Common myeloid progenitor, CD34-positive (primary cell): ENCODE measurements around the gene ZMYND8.
"Not testable (repeated sequence)": the region's sequence is repeated elsewhere in the genome, so short reads cannot be mapped to it uniquely, and the experiment has no call there.

Source experiments
- CTCF ChIA-PET: fragments of 350-600 bp; sonication (Branson Sonifier 250); formaldehyde crosslinking; loops from one replicate; lab custom pipeline; 2021; ENCODE audit warnings: antibody characterized with exemption; lab: Charles Lee
- POLR2A ChIA-PET: fragments of 350-600 bp; sonication (Branson Sonifier 250); formaldehyde crosslinking; loops from one replicate; lab custom pipeline; 2021; ENCODE audit warnings: antibody characterized with exemption; lab: Charles Lee
- DNase-seq, 3 donors: peaks; one replicate each; pipeline versions ENCODE4 v3.0.0 to v3.0.0-alpha.2; 2013
- H3K27ac ChIP-seq, 2 experiments: 1 replicate in 1 of 2; 2 replicates in 1 of 2; pipeline ENCODE4 v1.7.0; 2013; ENCODE audit warnings: inconsistent platforms in 2 of 2, low read length in 2 of 2, mild to moderate bottlenecking in 2 of 2, low read depth in 1 of 2, moderate library complexity in 1 of 2; ENCODE audit not compliant: severe bottlenecking in 2 of 2, insufficient read depth in 1 of 2, poor library complexity in 1 of 2
- H3K27me3 ChIP-seq, 5 experiments: replicated peaks in 2 of 5; 1 replicate in 3 of 5; 2 replicates in 2 of 5; pipeline versions ENCODE4 v1.6.1 to v1.7.0; 2013; ENCODE audit warnings: low read length in 4 of 5, mild to moderate bottlenecking in 2 of 5, moderate library complexity in 2 of 5, inconsistent platforms in 1 of 5; ENCODE audit not compliant: insufficient read depth in 5 of 5, control insufficient read depth in 4 of 5
- H3K36me3 ChIP-seq, 4 experiments: 1 replicate in 2 of 4; 2 replicates in 2 of 4; pipeline versions ENCODE4 v1.6.1 to v1.7.0; 2013; ENCODE audit warnings: low read length in 3 of 4, control low read depth in 1 of 4, mild to moderate bottlenecking in 1 of 4; ENCODE audit not compliant: control insufficient read depth in 4 of 4, insufficient read depth in 4 of 4
- H3K4me1 ChIP-seq, 4 experiments: 1 replicate in 3 of 4; 2 replicates in 1 of 4; pipeline versions ENCODE4 v1.6.1 to v1.7.1; 2013; ENCODE audit warnings: low read length in 3 of 4, mild to moderate bottlenecking in 3 of 4, control low read depth in 1 of 4, inconsistent platforms in 1 of 4, moderate library complexity in 1 of 4; ENCODE audit not compliant: control insufficient read depth in 4 of 4, insufficient read depth in 4 of 4; ENCODE audit errors: control extremely low read depth in 1 of 4
- H3K4me3 ChIP-seq, 7 experiments: 1 replicate in 4 of 7; 2 replicates in 3 of 7; pipeline versions ENCODE4 v1.5.1 to v1.7.0; 2013; ENCODE audit warnings: mild to moderate bottlenecking in 7 of 7, low read length in 6 of 7, moderate library complexity in 6 of 7, inconsistent platforms in 2 of 7, low read depth in 2 of 7, control low read depth in 1 of 7; ENCODE audit not compliant: insufficient read depth in 4 of 7, control insufficient read depth in 1 of 7; ENCODE audit errors: extremely low read depth in 1 of 7
- H3K9me3 ChIP-seq, 5 experiments: 1 replicate in 4 of 5; 2 replicates in 1 of 5; pipeline versions ENCODE4 v1.6.1 to v1.7.1; 2013; ENCODE audit warnings: low read length in 4 of 5, mild to moderate bottlenecking in 2 of 5, inconsistent platforms in 1 of 5, low read depth in 1 of 5, moderate library complexity in 1 of 5; ENCODE audit not compliant: control insufficient read depth in 4 of 5, insufficient read depth in 2 of 5; ENCODE audit errors: control extremely low read depth in 1 of 5
- WGBS: methylation state at CpG from one replicate; pipeline ENCODE4 v1.1.5; 2013; ENCODE audit not compliant: insufficient coverage; 5-methylcytosine and 5-hydroxymethylcytosine counted together

The ZMYND8 gene

GRCh38 chr20:47210470-47210869 lies 146.0 kb downstream of the ZMYND8 start:
- Histone ChIP-seq H3K27ac (no peak overlapping the region), H3K4me1 (no peaks in the 10 kb centered on the region), H3K4me3 (no peak overlapping the region), H3K36me3 (peaks cover 30 to 71% (median 54%) of the 10 kb centered on the region in 4 experiments), H3K27me3 (no peaks in the 10 kb centered on the region), H3K9me3 (no peaks in the 10 kb centered on the region)
- no peak for DNase-seq
- ChIA-PET CTCF (interaction anchor here (0.6 kb wide), 1 partner anchor 207 kb away, joined by 3 read pairs; no protein-coding TSS in a partner anchor), POLR2A (no interaction called here)
- 96% methylated on average over 11 of the region's 13 CpGs for WGBS

DNA sequence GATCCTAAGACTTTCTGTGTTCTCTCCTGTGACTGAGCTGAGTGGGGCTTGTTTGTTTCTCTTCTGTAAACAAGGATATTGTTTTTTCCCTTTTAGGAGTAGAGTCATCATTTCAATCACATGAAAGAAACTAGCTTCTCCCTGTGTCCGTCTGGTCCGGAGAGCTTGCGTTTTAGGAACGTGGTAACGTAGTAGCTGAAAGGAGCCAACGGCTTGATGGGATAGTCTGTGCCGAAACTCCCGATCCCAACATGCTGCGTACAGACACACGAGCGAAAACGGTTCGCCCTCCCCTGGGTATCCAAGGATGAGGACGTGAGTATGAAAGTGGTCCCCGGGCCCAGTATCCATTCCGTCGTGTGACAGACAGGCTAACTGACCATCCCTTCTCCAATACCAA lies 146.5 kb downstream of the ZMYND8 start:
- Histone ChIP-seq H3K9me3 (no peaks in the 10 kb centered on the region), H3K27me3 (no peaks in the 10 kb centered on the region), H3K36me3 (peaks cover 30 to 68% (median 51%) of the 10 kb centered on the region in 4 experiments), H3K4me1 (no peaks in the 10 kb centered on the region), H3K4me3 (no peak overlapping the region), H3K27ac (no peak overlapping the region)
- ChIA-PET CTCF (interaction anchor here (0.6 kb wide), 1 partner anchor 207 kb away, joined by 3 read pairs; no protein-coding TSS in a partner anchor), POLR2A (no interaction called here)
- 99% methylated on average over 13 of the region's 17 CpGs for WGBS
- DNase-seq: no peak

DNA sequence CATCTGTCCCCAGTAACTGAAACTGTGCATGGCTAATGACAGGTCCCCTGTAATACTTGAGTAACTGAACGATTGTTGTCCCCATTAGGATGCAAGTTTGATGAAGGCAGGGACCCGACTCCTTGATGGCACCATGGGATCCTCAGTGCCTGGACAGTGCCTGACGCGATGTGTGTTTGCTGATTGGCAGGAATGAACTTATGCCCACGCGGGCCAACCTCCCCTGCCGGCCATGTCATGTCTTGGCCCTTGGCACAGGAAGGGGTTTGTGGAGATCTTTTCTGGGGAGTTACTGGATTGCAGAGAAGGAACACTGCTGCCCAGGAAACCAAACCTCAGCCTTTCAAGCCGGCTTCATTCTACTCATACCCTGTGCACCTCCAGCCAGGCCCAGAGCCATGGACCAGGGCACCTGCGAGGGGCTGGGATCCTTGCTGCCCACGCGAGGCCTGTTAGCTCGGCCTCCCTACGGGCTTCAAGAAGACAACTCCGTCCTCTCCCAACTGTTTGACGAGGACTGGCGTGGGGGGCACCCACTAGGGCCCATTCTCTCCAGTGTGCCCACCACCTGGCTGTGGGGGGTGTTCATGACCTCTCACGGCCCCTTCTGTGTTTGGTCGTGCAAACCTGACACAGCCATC lies 147.8 kb downstream of the ZMYND8 start:
- Histone ChIP-seq H3K27me3 (no peaks in the 10 kb centered on the region), H3K9me3 (no peaks in the 10 kb centered on the region), H3K4me1 (no peaks in the 10 kb centered on the region), H3K4me3 (no peak overlapping the region), H3K36me3 (peaks cover 24 to 57% (median 40%) of the 10 kb centered on the region in 4 experiments), H3K27ac (no peak overlapping the region)
- CTCF ChIA-PET: interaction anchor here (4.9 kb wide), 1 partner anchor 9 kb away, joined by 22 read pairs; no protein-coding TSS in a partner anchor
- POLR2A ChIA-PET: no interaction called here
- 95% methylated on average over 18 of the region's 18 CpGs for WGBS
- no peak for DNase-seq

GRCh38 chr20:47206962-47207641 lies 149.4 kb downstream of the ZMYND8 start:
- WGBS: 99% methylated on average over 7 of the region's 9 CpGs
- no peaks in the 10 kb centered on the region for H3K4me1 ChIP-seq
- H3K27me3 ChIP-seq: no peaks in the 10 kb centered on the region
- peaks cover 18 to 41% (median 28%) of the 10 kb centered on the region in 4 experiments for H3K36me3 ChIP-seq
- ChIA-PET POLR2A (interaction anchor here (0.6 kb wide), 1 partner anchor 168 kb away, joined by 3 read pairs; no protein-coding TSS in a partner anchor), CTCF (interaction anchor here (0.6 to 4.9 kb wide), 5 partner anchors 8 to 419 kb away, joined by 3 to 22 read pairs (median 3); no protein-coding TSS in a partner anchor)
- peaks cover 0 to 3% (median 0%) of the 10 kb centered on the region in 5 experiments for H3K9me3 ChIP-seq
- H3K27ac ChIP-seq: no peak overlapping the region
- no peak for DNase-seq
- no peak overlapping the region for H3K4me3 ChIP-seq

DNA sequence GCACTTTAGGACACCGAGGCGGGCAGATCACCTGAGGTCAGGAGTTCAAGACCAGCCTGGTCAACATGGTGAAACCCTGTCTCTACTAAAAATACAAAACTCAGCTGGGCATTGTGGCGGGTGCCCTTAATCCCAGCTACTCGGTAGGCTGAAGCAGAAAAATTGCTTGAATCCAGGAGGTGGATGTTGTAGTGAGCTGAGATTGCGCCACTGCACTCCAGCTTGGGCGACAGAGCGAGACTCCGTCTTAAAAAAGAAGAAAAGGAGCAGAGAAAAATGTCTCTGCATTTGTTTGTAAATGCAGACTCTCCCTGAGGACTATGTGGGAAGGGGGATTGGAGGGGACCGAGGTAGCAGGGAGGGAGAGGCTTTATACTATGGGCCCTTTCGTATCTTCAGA lies 149.9 kb downstream of the ZMYND8 start:
- WGBS: 96% methylated on average over 7 of the region's 10 CpGs

GRCh38 chr20:47205577-47206123 lies 150.8 kb downstream of the ZMYND8 start:
- CTCF ChIA-PET: interaction anchor here (0.9 to 4.9 kb wide), 8 partner anchors 9 to 179 kb away, joined by 3 to 22 read pairs (median 4); no protein-coding TSS in a partner anchor
- peaks cover 0 to 3% (median 0%) of the 10 kb centered on the region in 5 experiments for H3K9me3 ChIP-seq
- H3K36me3 ChIP-seq: peaks cover 10 to 27% (median 17%) of the 10 kb centered on the region in 4 experiments
- H3K4me1 ChIP-seq: no peaks in the 10 kb centered on the region
- H3K27ac ChIP-seq: no peak overlapping the region
- no peak overlapping the region for H3K4me3 ChIP-seq
- peak; percentile 26 to 47 (median 36) for DNase-seq
- H3K27me3 ChIP-seq: no peaks in the 10 kb centered on the region
- POLR2A ChIA-PET: interaction anchor here (0.6 to 1.3 kb wide), 2 partner anchors 12 to 313 kb away, joined by 3 read pairs; no protein-coding TSS in a partner anchor
- WGBS: 89% methylated on average over 8 of the region's 9 CpGs

More for the DNA sequence above, 149.9 kb downstream of the ZMYND8 start:
- H3K27me3 ChIP-seq, H3K4me1 ChIP-seq, H3K27ac ChIP-seq, H3K9me3 ChIP-seq, H3K4me3 ChIP-seq, DNase-seq: not testable (repeated sequence)
- peaks cover 17 to 36% (median 25%) of the 10 kb centered on the region in 4 experiments for H3K36me3 ChIP-seq
- ChIA-PET CTCF (interaction anchor here (0.6 to 4.9 kb wide), 4 partner anchors 8 to 420 kb away, joined by 3 to 22 read pairs (median 3); no protein-coding TSS in a partner anchor), POLR2A (interaction anchor here (0.6 kb wide), 1 partner anchor 169 kb away, joined by 3 read pairs; no protein-coding TSS in a partner anchor)
